GM12865 (cell line): ENCODE results near the gene CMTM4.
"Not testable (repeated sequence)": the region's sequence is repeated elsewhere in the genome, so short reads cannot be mapped to it uniquely, and the experiment has no call there.

ENCODE experiments used
- DNase-seq: peaks from one replicate; pipeline ENCODE4 v3.0.0; 2010; ENCODE audit warnings: low read depth
- H3K4me3 ChIP-seq: 2 replicates; pipeline ENCODE4 v1.5.1; 2011; ENCODE audit warnings: mild to moderate bottlenecking, low read depth, low read length, control low read depth
- TF ChIP-seq, protein P1 (sequence below): IDR thresholded peaks from 2 replicates; pipeline ENCODE4 v1.5.1; 2011; ENCODE audit warnings: low read length, control low read depth, low read depth, inconsistent platforms; ENCODE audit not compliant: insufficient read depth; ENCODE audit errors: missing control alignments

The CMTM4 gene

DNA sequence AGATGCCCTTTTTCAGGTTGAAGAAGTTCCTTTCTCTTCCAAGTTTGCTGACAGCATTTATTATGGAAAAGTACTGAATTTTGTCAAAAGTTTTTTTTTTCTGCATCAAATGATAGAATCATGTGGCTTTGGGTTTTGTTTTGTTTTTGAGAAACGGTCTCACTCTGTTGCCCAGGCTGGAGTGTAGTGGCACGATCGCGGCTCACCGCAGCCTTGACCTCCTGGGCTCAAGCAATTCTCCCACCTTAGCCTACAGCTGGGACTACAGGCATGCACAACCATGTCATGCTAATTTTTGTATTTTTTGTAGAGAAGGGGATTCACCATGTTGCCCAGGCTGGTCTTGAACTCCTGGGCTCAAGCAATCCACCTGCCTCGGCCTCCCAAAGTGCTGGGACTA is 7.3 kb downstream of the CMTM4 start:
- TF ChIP-seq, protein P1, sequence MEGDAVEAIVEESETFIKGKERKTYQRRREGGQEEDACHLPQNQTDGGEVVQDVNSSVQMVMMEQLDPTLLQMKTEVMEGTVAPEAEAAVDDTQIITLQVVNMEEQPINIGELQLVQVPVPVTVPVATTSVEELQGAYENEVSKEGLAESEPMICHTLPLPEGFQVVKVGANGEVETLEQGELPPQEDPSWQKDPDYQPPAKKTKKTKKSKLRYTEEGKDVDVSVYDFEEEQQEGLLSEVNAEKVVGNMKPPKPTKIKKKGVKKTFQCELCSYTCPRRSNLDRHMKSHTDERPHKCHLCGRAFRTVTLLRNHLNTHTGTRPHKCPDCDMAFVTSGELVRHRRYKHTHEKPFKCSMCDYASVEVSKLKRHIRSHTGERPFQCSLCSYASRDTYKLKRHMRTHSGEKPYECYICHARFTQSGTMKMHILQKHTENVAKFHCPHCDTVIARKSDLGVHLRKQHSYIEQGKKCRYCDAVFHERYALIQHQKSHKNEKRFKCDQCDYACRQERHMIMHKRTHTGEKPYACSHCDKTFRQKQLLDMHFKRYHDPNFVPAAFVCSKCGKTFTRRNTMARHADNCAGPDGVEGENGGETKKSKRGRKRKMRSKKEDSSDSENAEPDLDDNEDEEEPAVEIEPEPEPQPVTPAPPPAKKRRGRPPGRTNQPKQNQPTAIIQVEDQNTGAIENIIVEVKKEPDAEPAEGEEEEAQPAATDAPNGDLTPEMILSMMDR = no peak
- no peak overlapping the region for H3K4me3 ChIP-seq
- no peak for DNase-seq

DNA sequence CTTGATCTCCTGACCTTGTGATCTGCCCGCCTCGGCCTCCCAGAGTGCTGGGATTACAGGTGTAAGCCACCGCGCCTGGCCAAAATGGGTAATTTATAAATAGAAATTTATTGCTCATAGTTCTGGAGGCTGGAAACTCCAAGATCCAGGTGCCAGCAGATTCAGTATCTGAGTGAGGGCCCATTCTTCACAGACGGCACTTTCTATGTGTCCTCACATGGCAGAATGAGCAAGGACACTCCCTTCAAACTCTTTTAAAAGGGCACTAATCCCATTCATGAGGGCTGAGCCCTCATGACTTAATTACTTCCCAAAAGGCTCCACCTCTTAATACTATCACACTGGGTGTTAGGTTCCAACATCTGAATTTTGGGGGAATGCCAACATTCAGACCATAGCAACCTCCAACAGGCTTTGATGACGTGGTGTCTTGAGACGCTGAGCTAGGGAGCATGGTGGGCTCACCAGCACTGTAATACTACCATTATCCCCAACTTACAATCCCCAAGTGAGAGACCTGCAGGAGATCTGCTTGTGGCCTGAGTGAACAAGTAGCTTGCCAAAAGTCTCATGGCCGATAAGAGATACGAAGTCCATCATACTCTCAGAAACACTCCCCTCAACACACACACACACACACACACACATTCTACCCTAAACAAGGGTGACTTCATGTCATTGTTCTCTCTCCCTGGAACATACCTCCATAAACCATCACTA is 8.5 kb downstream of the CMTM4 start:
- no peak overlapping the region for H3K4me3 ChIP-seq
- DNase-seq = no peak
- TF ChIP-seq, protein P1 = no peak

GRCh38 chr16:66685501-66686115 is 10.9 kb downstream of the CMTM4 start:
- not testable (repeated sequence) for DNase-seq, H3K4me3 ChIP-seq

GRCh38 chr16:66682271-66682670 is 14.3 kb downstream of the CMTM4 start:
- DNase-seq = no peak
- TF ChIP-seq, protein P1 = no peak

DNA sequence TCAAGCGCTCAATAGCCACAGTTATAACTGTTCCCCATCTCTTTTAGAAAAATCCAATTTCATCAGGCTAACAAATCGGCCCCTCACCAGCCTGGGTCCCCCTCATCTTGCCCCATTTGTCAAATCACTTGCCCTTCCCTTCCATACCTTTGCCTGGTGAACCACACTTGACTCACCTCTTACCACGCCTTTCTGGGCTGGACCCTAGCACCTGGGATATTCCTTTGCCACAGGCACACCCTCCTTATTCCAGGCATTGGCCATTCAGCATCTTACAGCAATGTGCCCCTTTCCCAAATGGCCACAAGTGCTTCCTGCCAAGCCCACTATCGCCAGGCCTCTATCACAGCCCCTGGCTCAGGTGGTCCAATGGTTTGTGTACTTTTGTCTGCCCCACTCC is 14.9 kb downstream of the CMTM4 start:
- TF ChIP-seq, protein P1 = no peak
- DNase-seq = no peak
- H3K4me3 ChIP-seq = no peak overlapping the region

More at GRCh38 chr16:66682271-66682670, 14.3 kb downstream of the CMTM4 start:
- H3K4me3 ChIP-seq = no peak overlapping the region

DNA sequence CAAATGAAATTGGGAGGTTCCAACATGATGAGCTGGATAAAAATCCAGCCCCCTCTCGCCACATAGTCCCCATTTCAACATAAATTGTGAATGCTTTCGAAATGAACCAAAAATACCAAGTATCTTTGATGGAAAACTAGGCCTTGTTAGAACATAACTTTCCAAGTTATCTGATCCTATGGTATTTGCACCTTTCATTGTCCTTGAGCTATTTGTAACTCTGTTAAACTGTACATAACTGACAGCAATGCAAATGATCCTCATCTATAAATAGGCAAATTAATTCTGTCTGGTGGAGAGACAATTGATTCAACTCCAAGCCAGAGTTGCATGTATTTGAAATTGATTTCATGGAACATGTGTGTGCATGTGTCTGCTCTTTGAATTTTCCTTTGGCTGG is 18.2 kb downstream of the CMTM4 start:
- DNase-seq = no peak
- H3K4me3 ChIP-seq = no peak overlapping the region
- TF ChIP-seq, protein P1 = no peak

- no peak overlapping the region for H3K4me3 ChIP-seq
- no peak for DNase-seq
- TF ChIP-seq, protein P1 = no peak
Measured at GRCh38 chr16:66677836-66678235, 18.7 kb downstream of the CMTM4 start.
